MCF 10A (cell line): ENCODE results near the gene SLC10A7. TPM values are rescaled to one million over a fixed set of nuclear protein-coding genes. Genes with fewer than 3 reads are reported as not detected.

Experiments
- BruUV-seq: library from RNA; stranded (reverse); fragments of 400-500 nt; replicated peaks from 2 replicates; lab custom pipeline; 2021; lab: Mats Ljungman, UMichigan
- CTCF ChIA-PET: fragments of 300-600 bp; sonication (Branson Sonifier 250); formaldehyde crosslinking; extraction: SDS; loops from one replicate; lab custom pipeline; 2021; ENCODE audit warnings: antibody characterized with exemption, inconsistent platforms; lab: Yijun Ruan, JAX
- POLR2A ChIA-PET: fragments of 300-600, 350-650 bp; sonication (Branson Sonifier 250); formaldehyde crosslinking; extraction: SDS; loops from one replicate; lab custom pipeline; 2020; ENCODE audit warnings: antibody characterized with exemption, inconsistent platforms; lab: Yijun Ruan, JAX
- DNase-seq: peaks from one replicate; pipeline ENCODE4 v3.0.0-alpha.2; 2018; ENCODE audit not compliant: unreplicated experiment
- H3K27ac Mint-ChIP-seq: one replicate; pipeline ENCODE4 v1.8.0; 2022; ENCODE audit warnings: mild to moderate bottlenecking, low read depth, mixed read lengths; ENCODE audit not compliant: unreplicated experiment
- H3K27me3 Mint-ChIP-seq: one replicate; pipeline ENCODE4 v1.8.0; 2022; ENCODE audit warnings: mixed read lengths; ENCODE audit not compliant: insufficient read depth, unreplicated experiment
- H3K36me3 Mint-ChIP-seq: one replicate; pipeline ENCODE4 v1.8.0; 2022; ENCODE audit warnings: mild to moderate bottlenecking, moderate library complexity, mixed read lengths; ENCODE audit not compliant: insufficient read depth, unreplicated experiment
- H3K4me1 Mint-ChIP-seq: one replicate; pipeline ENCODE4 v1.8.0; 2022; ENCODE audit warnings: mixed read lengths; ENCODE audit not compliant: insufficient read depth, unreplicated experiment
- H3K4me3 Mint-ChIP-seq: one replicate; pipeline ENCODE4 v1.8.0; 2022; ENCODE audit warnings: mild to moderate bottlenecking, moderate library complexity, mixed read lengths; ENCODE audit not compliant: unreplicated experiment
- H3K9me3 Mint-ChIP-seq: one replicate; pipeline ENCODE4 v1.8.0; 2022; ENCODE audit warnings: mixed read lengths; ENCODE audit not compliant: unreplicated experiment
- CTCF ChIP-seq: fragments of 200-600 bp; IDR thresholded peaks from one replicate; pipeline ENCODE4 v1.8.0; 2022; ENCODE audit warnings: antibody characterized with exemption, mild to moderate bottlenecking; ENCODE audit not compliant: unreplicated experiment
- intact Hi-C: fragments of 100-400 bp; cut with micrococcal nuclease; formaldehyde crosslinking; loops from 2 replicates; pipeline ENCODE4 v1.14.1; 2022
- total RNA-seq: library from RNA; stranded (reverse); gene quantifications from 2 replicates; pipeline ENCODE4 v1.2.3, GENCODE V29; 2022

Gene SLC10A7
- total RNA-seq, 1 experiment from 2014 or later = 23.0 TPM

GRCh38 chr4:146315184-146315583 lies 206.6 kb downstream of the SLC10A7 start:
- TF ChIP-seq CTCF = no peak
- Mint-ChIP-seq H3K4me3 (no peak overlapping the region), H3K4me1 (no peaks in the 10 kb centered on the region), H3K27me3 (no peaks in the 10 kb centered on the region), H3K9me3 (no peaks in the 10 kb centered on the region), H3K36me3 (no peaks in the 10 kb centered on the region), H3K27ac (no peak overlapping the region)
- CTCF ChIA-PET = no interaction called here
- BruUV-seq = no TSS peak
- intact Hi-C loops = no loop called here
- no peak for DNase-seq
- POLR2A ChIA-PET = no interaction called here

GRCh38 chr4:146311238-146311970 lies 210.3 kb downstream of the SLC10A7 start:
- Mint-ChIP-seq H3K4me3 (no peak overlapping the region), H3K36me3 (no peaks in the 10 kb centered on the region), H3K4me1 (no peaks in the 10 kb centered on the region), H3K9me3 (no peaks in the 10 kb centered on the region), H3K27me3 (no peaks in the 10 kb centered on the region), H3K27ac (no peak overlapping the region)
- no peak for DNase-seq
- TF ChIP-seq CTCF = no peak
- CTCF ChIA-PET = no interaction called here
- POLR2A ChIA-PET = no interaction called here
- intact Hi-C loops = no loop called here
- no TSS peak for BruUV-seq

- BruUV-seq = no TSS peak
- Mint-ChIP-seq H3K36me3 (no peaks in the 10 kb centered on the region), H3K4me1 (no peaks in the 10 kb centered on the region), H3K4me3 (no peak overlapping the region), H3K27me3 (no peaks in the 10 kb centered on the region), H3K9me3 (no peaks in the 10 kb centered on the region), H3K27ac (no peak overlapping the region)
- no peak for TF ChIP-seq CTCF
- CTCF ChIA-PET = no interaction called here
- intact Hi-C loops = no loop called here
- no peak for DNase-seq
- POLR2A ChIA-PET = no interaction called here
Observed at GRCh38 chr4:146310319-146311021, 211.3 kb downstream of the SLC10A7 start.

- no peak for DNase-seq
- no TSS peak for BruUV-seq
- H3K9me3 Mint-ChIP-seq = no peaks in the 10 kb centered on the region
- no peak overlapping the region for H3K27ac Mint-ChIP-seq
- no peak overlapping the region for H3K4me3 Mint-ChIP-seq
- POLR2A ChIA-PET = no interaction called here
- TF ChIP-seq CTCF = no peak
- intact Hi-C loops = no loop called here
- no peaks in the 10 kb centered on the region for H3K27me3 Mint-ChIP-seq
- no peaks in the 10 kb centered on the region for H3K4me1 Mint-ChIP-seq
- no peaks in the 10 kb centered on the region for H3K36me3 Mint-ChIP-seq
- CTCF ChIA-PET = no interaction called here
Observed at GRCh38 chr4:146308951-146309350, 212.8 kb downstream of the SLC10A7 start.
